ELR (cell line): ENCODE measurements around the gene AWAT1.
A peak's percentile ranks its signal among the peaks of the same experiment; 100 is the strongest.
"Not testable (repeated sequence)": the region's sequence is repeated elsewhere in the genome, so short reads cannot be mapped to it uniquely, and the experiment has no call there.

ENCODE experiments used
- DNase-seq: peaks from one replicate; pipeline ENCODE4 v3.0.0-alpha.2; 2015; ENCODE audit warnings: low read depth

Gene AWAT1

GRCh38 chrX:70234355-70234754, at the start of gene AWAT1:
TSS of gene AWAT1 (plus strand) at chrX:70234655. CDS start at chrX:70234696, 41 bp downstream.
- peak; percentile 18 for DNase-seq

GRCh38 chrX:70190225-70190624, 44.2 kb upstream of the AWAT1 start:
- DNase-seq: no peak

- DNase-seq: peak; percentile 75
Observed at GRCh38 chrX:70196961-70197720, 37.3 kb upstream of the AWAT1 start.

- no peak for DNase-seq
Observed at GRCh38 chrX:70201732-70202131, 32.7 kb upstream of the AWAT1 start.

- DNase-seq: no peak
Observed at GRCh38 chrX:70208479-70208878, 26.0 kb upstream of the AWAT1 start.

GRCh38 chrX:70209570-70209969, 24.9 kb upstream of the AWAT1 start:
- DNase-seq: not testable (repeated sequence)

- DNase-seq: no peak
Observed at GRCh38 chrX:70219938-70220764, 14.3 kb upstream of the AWAT1 start.

GRCh38 chrX:70226048-70226447, 8.4 kb upstream of the AWAT1 start:
- DNase-seq: no peak

GRCh38 chrX:70226687-70227086, 7.8 kb upstream of the AWAT1 start:
- DNase-seq: no peak

DNA sequence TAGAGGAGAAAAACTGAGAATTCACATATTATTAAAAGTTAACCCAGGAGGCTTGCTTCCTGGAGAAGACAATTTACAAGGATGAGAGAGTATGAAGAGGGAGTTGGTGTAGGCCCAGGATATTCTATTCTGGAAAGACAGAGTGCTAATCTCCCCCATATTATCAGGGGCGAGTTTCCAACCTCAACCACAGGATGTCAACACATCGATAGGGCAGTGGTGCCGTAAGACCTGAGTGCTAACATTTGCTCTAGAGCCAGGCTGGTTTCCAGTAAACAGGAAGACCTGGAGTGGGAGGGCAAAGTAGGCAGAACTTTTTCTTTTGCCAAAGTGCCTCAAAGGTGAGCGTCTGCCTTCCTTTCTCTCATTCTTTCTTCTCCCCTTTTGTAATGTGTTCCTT, 2.8 kb upstream of the AWAT1 start:
- DNase-seq: no peak

DNA sequence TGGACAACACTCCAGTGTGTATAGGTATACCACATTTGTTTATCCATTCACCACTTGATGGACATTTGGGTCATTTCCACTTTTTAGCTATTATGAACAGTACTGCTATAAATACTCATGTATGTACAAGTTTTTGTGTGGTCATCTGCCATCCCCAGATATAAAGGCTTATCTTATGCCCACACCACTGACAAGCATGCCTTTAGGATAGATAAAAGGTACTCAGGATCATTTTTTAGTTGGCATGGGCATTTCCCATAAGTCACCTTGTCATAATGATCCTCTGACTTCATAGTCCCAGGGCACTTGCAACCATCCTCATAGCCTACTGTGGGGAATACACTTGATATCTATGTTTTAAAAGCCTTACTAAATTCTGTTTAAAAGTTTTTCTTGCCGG, 6.3 kb downstream of the AWAT1 start:
- no peak for DNase-seq

DNA sequence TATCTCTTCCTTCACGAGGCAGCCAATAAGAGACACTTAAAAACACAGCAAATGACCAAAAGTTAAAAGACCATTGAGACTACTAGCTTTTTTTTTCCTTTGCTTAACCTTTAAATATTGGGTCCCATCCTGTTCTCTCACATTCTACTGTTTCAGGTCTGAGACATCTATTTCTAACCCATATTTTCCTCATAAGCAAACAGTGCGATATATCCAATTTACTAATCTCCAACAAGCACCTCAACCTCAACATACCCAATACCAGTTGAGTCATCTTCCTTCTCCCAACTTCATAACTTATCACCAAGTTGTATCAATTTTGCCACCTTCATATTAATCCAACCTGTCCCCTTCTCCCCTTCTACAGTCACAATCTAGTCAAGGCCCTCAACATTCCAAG, 7.0 kb downstream of the AWAT1 start:
- DNase-seq: no peak

DNA sequence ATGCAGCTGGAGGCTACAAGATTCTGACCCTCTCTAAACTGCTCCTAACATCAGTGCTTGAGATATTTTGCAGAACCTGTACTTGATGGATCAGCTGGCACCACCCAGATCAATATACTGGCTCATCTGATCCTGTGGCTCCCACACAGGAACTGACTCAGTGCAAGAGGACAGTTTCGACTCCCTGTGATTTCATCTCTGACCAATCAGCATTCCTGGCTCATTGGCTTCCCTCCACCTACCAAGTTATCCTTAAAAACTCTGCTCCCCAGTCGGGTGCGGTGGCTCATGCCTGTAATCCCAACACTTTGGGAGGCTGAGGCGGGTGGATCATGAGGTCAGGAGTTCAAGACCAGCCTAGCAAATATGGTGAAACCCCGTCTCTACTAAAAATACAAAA, 9.1 kb downstream of the AWAT1 start:
- peak; percentile 51 for DNase-seq

- no peak for DNase-seq
Observed at GRCh38 chrX:70244881-70245280, 10.4 kb downstream of the AWAT1 start.

DNA sequence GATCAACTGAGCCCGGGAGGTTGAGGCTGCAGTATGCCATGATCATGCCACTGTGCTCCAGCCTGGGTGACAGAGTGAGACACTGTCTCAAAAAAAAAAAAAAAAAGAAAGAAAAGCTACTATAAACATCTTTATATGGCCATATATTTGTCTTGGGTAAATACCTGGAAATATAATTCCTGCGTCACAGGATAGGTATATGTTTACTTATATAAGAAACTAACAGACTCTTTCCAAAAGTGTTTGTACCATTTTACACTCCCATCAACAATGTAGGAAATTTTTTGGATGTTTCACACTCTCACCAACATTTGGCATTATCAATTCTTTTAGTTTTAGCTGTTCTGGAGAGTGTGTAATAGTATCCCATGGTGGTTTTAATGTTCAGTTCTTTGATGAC, 12.8 kb downstream of the AWAT1 start:
- DNase-seq: no peak

GRCh38 chrX:70252491-70252890, 18.0 kb downstream of the AWAT1 start:
- DNase-seq: no peak

DNA sequence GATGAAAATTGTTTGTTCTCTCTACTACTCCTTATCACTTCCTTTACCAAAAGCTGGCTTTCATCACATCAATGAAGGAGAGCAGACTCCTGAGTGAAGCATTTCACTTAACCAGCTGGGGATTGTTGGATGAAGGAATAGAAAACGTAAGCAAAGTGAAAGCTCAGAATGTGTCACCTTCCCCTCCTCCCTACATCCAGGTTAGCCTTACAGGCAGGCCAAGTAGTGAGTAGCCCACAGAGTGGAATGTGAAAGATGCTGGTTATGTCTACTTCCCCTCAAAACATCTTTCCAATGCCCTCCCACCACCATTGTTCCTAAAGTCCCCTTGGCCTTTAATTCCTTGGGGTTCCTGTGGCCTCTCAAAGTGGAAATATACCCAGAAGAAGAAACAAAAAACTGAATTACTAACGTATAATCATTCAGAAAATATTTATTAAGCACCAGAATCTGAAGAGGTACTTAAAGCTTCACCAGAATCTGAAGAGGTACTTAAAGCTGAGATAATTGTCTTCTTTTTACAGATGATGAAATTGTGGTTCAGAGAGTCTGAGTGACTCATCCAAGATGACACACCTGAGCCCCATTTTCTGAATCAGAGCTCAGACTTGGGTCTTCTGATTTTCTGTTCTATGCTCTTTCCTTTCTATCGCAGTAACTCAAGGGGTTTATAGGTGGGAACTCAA, 19.1 kb downstream of the AWAT1 start:
- peak; percentile 62 for DNase-seq

- DNase-seq: peak; percentile 54
Observed at GRCh38 chrX:70254063-70254400, 19.6 kb downstream of the AWAT1 start.

- peak; percentile 2 for DNase-seq
Observed at GRCh38 chrX:70254909-70255308, 20.5 kb downstream of the AWAT1 start.

- no peak for DNase-seq
Observed at GRCh38 chrX:70255452-70255851, 21.0 kb downstream of the AWAT1 start.

DNA sequence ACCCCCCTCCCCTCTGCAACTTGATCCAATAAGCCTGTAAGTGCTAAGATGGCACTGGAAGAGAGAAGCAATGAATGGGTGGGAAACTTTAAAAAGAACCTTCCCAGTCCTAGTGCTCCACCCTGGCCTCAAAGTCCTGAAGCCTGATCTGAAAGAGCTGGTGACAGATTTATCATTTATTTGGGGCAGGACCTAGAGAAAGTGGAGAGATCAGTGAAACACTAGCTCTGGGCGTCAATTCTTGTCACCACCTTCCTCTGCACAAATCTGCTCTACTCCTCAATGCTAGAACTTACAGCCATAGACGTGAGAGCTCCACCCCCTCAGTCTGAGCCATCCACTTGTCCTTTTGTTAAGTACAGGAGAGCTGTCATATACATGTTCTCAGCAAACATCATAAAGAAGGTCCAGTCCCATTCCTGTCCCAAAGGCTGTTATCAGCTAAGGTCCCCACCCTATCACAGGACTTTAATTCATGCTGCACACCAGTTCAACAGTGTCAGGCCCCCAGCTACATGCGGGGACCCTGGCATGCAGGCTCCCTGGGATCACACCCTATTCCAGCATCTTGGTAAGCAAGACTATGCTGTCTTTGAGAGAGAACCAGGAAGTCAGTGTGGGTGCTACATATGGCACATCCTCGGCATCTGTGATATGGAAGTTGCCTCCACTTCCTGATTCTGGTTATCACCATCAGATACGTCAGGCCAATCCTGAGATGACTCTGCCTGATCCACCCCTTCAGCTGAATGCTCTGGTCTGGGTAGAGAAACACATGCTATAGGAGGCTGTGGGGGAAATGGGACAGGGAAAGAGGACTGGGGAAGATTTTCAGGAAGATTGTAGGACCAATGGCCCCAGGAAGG, 23.2 kb downstream of the AWAT1 start:
- no peak for DNase-seq

DNA sequence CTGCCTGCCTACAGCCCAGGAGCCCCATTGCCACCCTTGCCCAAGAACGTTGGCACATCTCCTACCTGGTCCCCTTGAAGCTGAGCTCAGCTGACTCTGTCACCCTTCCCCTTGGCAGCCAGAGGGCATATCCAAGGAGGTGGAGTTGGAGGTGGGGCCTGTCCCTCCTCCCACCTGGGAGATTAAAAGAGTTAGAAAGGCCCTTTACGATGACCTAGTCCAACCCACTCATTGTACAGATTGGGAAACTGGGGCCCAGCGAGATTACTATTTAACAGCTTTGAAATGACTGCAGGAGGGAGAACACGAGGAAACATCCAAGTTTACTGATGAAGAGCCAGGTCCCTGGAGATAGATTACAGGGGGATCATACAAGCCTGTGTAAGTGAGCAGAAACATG, 25.6 kb downstream of the AWAT1 start, which contains the start of gene P2RY4:
TSS of gene P2RY4 (minus strand) at position 101 of the 400 bp plus-strand sequence. CDS start 580 bp downstream, outside the sequence.
- DNase-seq: no peak
